HG03354 (cell line): ENCODE measurements around the gene TMPRSS11E.
"Not testable (repeated sequence)": the region's sequence is repeated elsewhere in the genome, so short reads cannot be mapped to it uniquely, and the experiment has no call there.

Experiments used
- ATAC-seq: cut with Tn5 transposase; IDR thresholded peaks from one replicate; pipeline ENCODE4 v1.9.1; 2021; ENCODE audit warnings: mild to moderate bottlenecking; ENCODE audit not compliant: unreplicated experiment, poor library complexity, severe bottlenecking

Gene TMPRSS11E

GRCh38 chr4:68451246-68452211 lies 4.3 kb downstream of the TMPRSS11E start:
- peak; percentile 76 for ATAC-seq

GRCh38 chr4:68460085-68460484 lies 12.8 kb downstream of the TMPRSS11E start:
- no peak for ATAC-seq

GRCh38 chr4:68461790-68462189 lies 14.5 kb downstream of the TMPRSS11E start:
- no peak for ATAC-seq

- ATAC-seq: no peak
These were observed 15.4 kb downstream of the TMPRSS11E start for GRCh38 chr4:68462691-68463090.

GRCh38 chr4:68463796-68464195 lies 16.5 kb downstream of the TMPRSS11E start:
- ATAC-seq: no peak

GRCh38 chr4:68465058-68465457 lies 17.8 kb downstream of the TMPRSS11E start:
- ATAC-seq: no peak

GRCh38 chr4:68466185-68466584 lies 18.9 kb downstream of the TMPRSS11E start:
- no peak for ATAC-seq

- ATAC-seq: no peak
These were observed 19.5 kb downstream of the TMPRSS11E start for GRCh38 chr4:68466751-68467150.

GRCh38 chr4:68469482-68469881 lies 22.2 kb downstream of the TMPRSS11E start:
- peak; percentile 70 for ATAC-seq

GRCh38 chr4:68476191-68476590 lies 28.9 kb downstream of the TMPRSS11E start:
- ATAC-seq: no peak

GRCh38 chr4:68489338-68489737 lies 42.1 kb downstream of the TMPRSS11E start:
- ATAC-seq: no peak

GRCh38 chr4:68490826-68491457 lies 43.7 kb downstream of the TMPRSS11E start:
- ATAC-seq: no peak

- ATAC-seq: no peak
These were observed 47.4 kb downstream of the TMPRSS11E start for GRCh38 chr4:68494688-68495087.

GRCh38 chr4:68498413-68499007 lies 51.2 kb downstream of the TMPRSS11E start:
- peak; percentile 93 for ATAC-seq

- ATAC-seq: no peak
These were observed 51.8 kb downstream of the TMPRSS11E start for GRCh38 chr4:68499021-68499420.

- not testable (repeated sequence) for ATAC-seq
These were observed 56.2 kb downstream of the TMPRSS11E start for GRCh38 chr4:68503462-68503861.

- not testable (repeated sequence) for ATAC-seq
These were observed 57.6 kb downstream of the TMPRSS11E start for GRCh38 chr4:68504836-68505235.

- ATAC-seq: peak; percentile 42
These were observed 58.2 kb downstream of the TMPRSS11E start for GRCh38 chr4:68505452-68505851.

GRCh38 chr4:68518889-68519288 lies 71.6 kb downstream of the TMPRSS11E start:
- ATAC-seq: no peak

GRCh38 chr4:68520985-68521384 lies 73.7 kb downstream of the TMPRSS11E start:
- no peak for ATAC-seq
